HL-60 (cell line): Measurements from ENCODE around the gene CNGB1.
"Not testable (repeated sequence)": the region's sequence is repeated elsewhere in the genome, so short reads cannot be mapped to it uniquely, and the experiment has no call there.

Experiments
- GABPA ChIP-seq: IDR thresholded peaks from 2 replicates; pipeline ENCODE4 v1.6.1; 2012; ENCODE audit warnings: low read depth
- POLR2AphosphoS5 ChIP-seq: IDR thresholded peaks from 2 replicates; pipeline ENCODE4 v1.6.1; 2012; ENCODE audit warnings: low read depth
- SPI1 ChIP-seq: IDR thresholded peaks from 2 replicates; pipeline ENCODE4 v1.6.1; 2012; ENCODE audit warnings: low read depth, mild to moderate bottlenecking, borderline replicate concordance
- TF ChIP-seq, protein P1 (sequence below): IDR thresholded peaks from one replicate; pipeline ENCODE4 v1.5.1; 2011; ENCODE audit warnings: low read length, control low read depth, inconsistent platforms; ENCODE audit not compliant: insufficient read depth

DNA sequence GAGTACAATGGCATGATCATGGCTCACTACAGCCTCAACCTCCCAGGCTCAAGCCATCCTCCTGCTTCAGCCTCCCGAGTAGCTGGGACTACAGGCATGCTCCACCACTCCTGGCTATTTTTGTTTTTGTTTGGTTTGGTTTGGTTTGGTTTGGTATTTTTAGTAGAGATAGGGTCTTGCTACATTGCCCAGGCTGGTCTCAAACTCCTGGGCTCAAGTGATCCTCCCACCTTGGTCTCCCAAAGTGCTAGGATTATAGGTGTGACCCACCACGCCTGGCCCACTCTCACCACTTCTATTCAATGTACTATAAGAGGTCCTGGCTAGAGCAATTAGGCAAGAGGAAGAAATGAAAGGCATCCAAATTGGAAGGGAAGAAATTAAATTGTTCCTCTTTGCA lies 29.0 kb downstream of the CNGB1 start:
- TF ChIP-seq, protein P1, sequence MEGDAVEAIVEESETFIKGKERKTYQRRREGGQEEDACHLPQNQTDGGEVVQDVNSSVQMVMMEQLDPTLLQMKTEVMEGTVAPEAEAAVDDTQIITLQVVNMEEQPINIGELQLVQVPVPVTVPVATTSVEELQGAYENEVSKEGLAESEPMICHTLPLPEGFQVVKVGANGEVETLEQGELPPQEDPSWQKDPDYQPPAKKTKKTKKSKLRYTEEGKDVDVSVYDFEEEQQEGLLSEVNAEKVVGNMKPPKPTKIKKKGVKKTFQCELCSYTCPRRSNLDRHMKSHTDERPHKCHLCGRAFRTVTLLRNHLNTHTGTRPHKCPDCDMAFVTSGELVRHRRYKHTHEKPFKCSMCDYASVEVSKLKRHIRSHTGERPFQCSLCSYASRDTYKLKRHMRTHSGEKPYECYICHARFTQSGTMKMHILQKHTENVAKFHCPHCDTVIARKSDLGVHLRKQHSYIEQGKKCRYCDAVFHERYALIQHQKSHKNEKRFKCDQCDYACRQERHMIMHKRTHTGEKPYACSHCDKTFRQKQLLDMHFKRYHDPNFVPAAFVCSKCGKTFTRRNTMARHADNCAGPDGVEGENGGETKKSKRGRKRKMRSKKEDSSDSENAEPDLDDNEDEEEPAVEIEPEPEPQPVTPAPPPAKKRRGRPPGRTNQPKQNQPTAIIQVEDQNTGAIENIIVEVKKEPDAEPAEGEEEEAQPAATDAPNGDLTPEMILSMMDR, result not testable (repeated sequence)
- not testable (repeated sequence) for TF ChIP-seq GABPA, POLR2AphosphoS5, SPI1
